IMR-90 (cell line): ENCODE results near the gene QSOX2. TPM values are rescaled to one million over a fixed set of nuclear protein-coding genes. Genes with fewer than 3 reads are reported as not detected.

ENCODE experiments used
- ATAC-seq: fragments of 200-7000 bp; cut with Tn5 transposase; 2 replicates; pipeline ENCODE4 v1.9.1; 2020; ENCODE audit warnings: low read depth, mild to moderate bottlenecking, moderate library complexity
- BruUV-seq: library from RNA; stranded (reverse); fragments of 400-500 nt; replicated peaks from 2 replicates; lab custom pipeline; 2021; lab: Mats Ljungman, UMichigan
- CTCF ChIA-PET: fragments of 300-600 bp; formaldehyde crosslinking; extraction: SDS; loops from one replicate; lab custom pipeline; 2021; ENCODE audit warnings: antibody characterized with exemption; lab: Yijun Ruan, JAX
- POLR2A ChIA-PET: fragments of 300-600 bp; sonication (Branson Sonifier 250); formaldehyde crosslinking; loops from one replicate; lab custom pipeline; 2022; ENCODE audit warnings: antibody characterized with exemption; ENCODE audit not compliant: unreplicated experiment; lab: Charles Lee
- DNase-seq: peaks from one replicate; pipeline ENCODE4 v3.0.0; 2013
- H2AFZ ChIP-seq: replicated peaks from 2 replicates; pipeline ENCODE3; 2013; ENCODE audit warnings: low read length, mild to moderate bottlenecking; ENCODE audit not compliant: poor library complexity
- H2AK5ac ChIP-seq: 2 replicates; pipeline ENCODE4 v1.6.1; 2013; ENCODE audit warnings: low read depth, low read length, inconsistent platforms
- H2AK9ac ChIP-seq: replicated peaks from 2 replicates; pipeline ENCODE3; 2013; ENCODE audit warnings: mild to moderate bottlenecking, low read depth, low read length, moderate library complexity; ENCODE audit not compliant: poor library complexity
- H2BK120ac ChIP-seq: 2 replicates; pipeline ENCODE4 v1.6.1; 2013; ENCODE audit warnings: low read depth, low read length, inconsistent platforms
- H2BK15ac ChIP-seq: 3 replicates; pipeline ENCODE4 v1.6.1; 2013; ENCODE audit warnings: low read depth, low read length, inconsistent platforms
- H2BK20ac ChIP-seq: 2 replicates; pipeline ENCODE4 v1.6.1; 2013; ENCODE audit warnings: low read depth, mild to moderate bottlenecking, inconsistent platforms, low read length, moderate library complexity
- H2BK5ac ChIP-seq: 2 replicates; pipeline ENCODE4 v1.6.1; 2013; ENCODE audit warnings: mild to moderate bottlenecking, low read depth, low read length, inconsistent platforms; ENCODE audit not compliant: poor library complexity, severe bottlenecking
- H3K14ac ChIP-seq: replicated peaks from 2 replicates; pipeline ENCODE4 v1.6.1; 2013; ENCODE audit warnings: low read depth, low read length, inconsistent platforms
- H3K18ac ChIP-seq: 2 replicates; pipeline ENCODE4 v1.6.1; 2013; ENCODE audit warnings: low read depth, low read length, control low read depth
- H3K23ac ChIP-seq: 2 replicates; pipeline ENCODE4 v1.6.1; 2013; ENCODE audit warnings: low read depth, low read length, inconsistent platforms
- H3K27ac ChIP-seq: 2 replicates; pipeline ENCODE4 v1.5.1; 2013; ENCODE audit warnings: mild to moderate bottlenecking, control low read depth, low read length; ENCODE audit not compliant: insufficient read depth
- H3K27me3 ChIP-seq: 2 replicates; pipeline ENCODE4 v1.6.1; 2013; ENCODE audit warnings: low read length; ENCODE audit not compliant: control insufficient read depth, insufficient read depth
- H3K36me3 ChIP-seq: 2 replicates; pipeline ENCODE4 v1.6.1; 2013; ENCODE audit warnings: low read length, mixed read lengths; ENCODE audit not compliant: control insufficient read depth, insufficient read depth
- H3K4ac ChIP-seq: 2 replicates; pipeline ENCODE4 v1.6.1; 2013; ENCODE audit warnings: low read depth, low read length, inconsistent platforms
- H3K4me1 ChIP-seq: 2 replicates; pipeline ENCODE4 v1.6.1; 2013; ENCODE audit warnings: low read length, mixed read lengths; ENCODE audit not compliant: control insufficient read depth, insufficient read depth
- H3K4me2 ChIP-seq: 2 replicates; pipeline ENCODE4 v1.6.1; 2013; ENCODE audit warnings: low read depth, mild to moderate bottlenecking, control low read depth, low read length, moderate library complexity
- H3K4me3 ChIP-seq: 2 replicates; pipeline ENCODE4 v1.5.1; 2013; ENCODE audit warnings: low read depth, mild to moderate bottlenecking, control low read depth, low read length, moderate library complexity; ENCODE audit not compliant: insufficient read depth
- H3K56ac ChIP-seq: 2 replicates; pipeline ENCODE4 v1.6.1; 2013; ENCODE audit warnings: low read length, inconsistent platforms; ENCODE audit not compliant: insufficient read depth; ENCODE audit errors: extremely low read depth
- H3K79me1 ChIP-seq, 2 experiments: 2 replicates each; pipeline ENCODE4 v1.6.1; 2013; ENCODE audit warnings: low read length in 2 of 2, inconsistent platforms in 1 of 2, low read depth in 1 of 2
- H3K9ac ChIP-seq: 2 replicates; pipeline ENCODE4 v1.6.1; 2013; ENCODE audit warnings: low read depth, low read length, control low read depth
- H3K9me1 ChIP-seq: 2 replicates; pipeline ENCODE4 v1.6.1; 2013; ENCODE audit warnings: low read length, inconsistent platforms; ENCODE audit not compliant: insufficient read depth
- H3K9me3 ChIP-seq: 2 replicates; pipeline ENCODE4 v1.6.1; 2013; ENCODE audit warnings: low read length; ENCODE audit not compliant: control insufficient read depth, insufficient read depth
- H4K20me1 ChIP-seq: 2 replicates; pipeline ENCODE4 v1.6.1; 2013; ENCODE audit warnings: low read length, inconsistent platforms; ENCODE audit not compliant: insufficient read depth
- H4K5ac ChIP-seq: 2 replicates; pipeline ENCODE4 v1.6.1; 2013; ENCODE audit warnings: mild to moderate bottlenecking, low read depth, low read length, control low read depth
- H4K8ac ChIP-seq, 2 experiments: 2 replicates each; pipeline ENCODE4 v1.6.1; 2013; ENCODE audit warnings: low read depth in 2 of 2, low read length in 2 of 2, control low read depth in 1 of 2, inconsistent platforms in 1 of 2
- H4K91ac ChIP-seq: 2 replicates; pipeline ENCODE4 v1.6.1; 2013; ENCODE audit warnings: low read depth, low read length, inconsistent platforms; ENCODE audit not compliant: insufficient read depth
- BHLHE40 ChIP-seq: fragments of 150-350 bp; IDR thresholded peaks from 2 replicates; pipeline ENCODE4 v1.6.1; 2016; ENCODE audit warnings: mild to moderate bottlenecking, low read depth, low read length
- FOS ChIP-seq: fragments of 150-350 bp; IDR thresholded peaks from 2 replicates; pipeline ENCODE4 v1.6.1; 2016; ENCODE audit warnings: low read depth, low read length
- MAZ ChIP-seq: IDR thresholded peaks from 2 replicates; pipeline ENCODE4 v1.6.1; 2012; ENCODE audit warnings: low read depth, mild to moderate bottlenecking, low read length, improper control_type of control experiment, moderate library complexity, borderline replicate concordance
- MXI1 ChIP-seq: IDR thresholded peaks from 2 replicates; pipeline ENCODE4 v1.6.1; 2012; ENCODE audit warnings: low read depth, mild to moderate bottlenecking, low read length, moderate library complexity, borderline replicate concordance
- NFE2L2 ChIP-seq: fragments of 150-350 bp; IDR thresholded peaks from 2 replicates; pipeline ENCODE4 v1.6.1; 2016; ENCODE audit warnings: low read depth, mild to moderate bottlenecking, low read length
- RFX5 ChIP-seq: IDR thresholded peaks from 2 replicates; pipeline ENCODE4 v1.8.0; 2012; ENCODE audit warnings: low read depth, mild to moderate bottlenecking, low read length, moderate library complexity
- USF2 ChIP-seq: fragments of 150-350 bp; IDR thresholded peaks from 2 replicates; pipeline ENCODE4 v1.6.1; 2017; ENCODE audit warnings: mild to moderate bottlenecking, antibody characterized with exemption, low read length, low read depth
- WGBS, 2 experiments: methylation state at CpG; one replicate each; pipeline versions ENCODE4 v1.1.5 to v1.1.7; 2013; ENCODE audit warnings: missing lambda C conversion rate in 2 of 2; ENCODE audit not compliant: insufficient read length in 1 of 2; ENCODE audit errors: extremely low coverage in 2 of 2; 5-methylcytosine and 5-hydroxymethylcytosine counted together
- dilution Hi-C: fragments of 300-500 bp; cut with HindIII; formaldehyde crosslinking; loops from one replicate; pipeline ENCODE4 v1.14.3; 2018; ENCODE audit warnings: low sequenced_read_pairs; ENCODE audit not compliant: unreplicated experiment
- in situ Hi-C: fragments of 300-500 bp; cut with MboI; formaldehyde crosslinking; loops from 3 replicates; pipeline ENCODE4 v1.14.3; 2019; ENCODE audit warnings: low sequenced_read_pairs, inconsistent platforms, mixed read lengths
- intact Hi-C: fragments of 100-400 bp; cut with micrococcal nuclease; formaldehyde crosslinking; loops from 2 replicates; pipeline ENCODE4 v1.10.0; 2022
- polyA plus RNA-seq, 3 experiments: library from polyadenylated mRNA; depleted of rRNA; stranded (reverse); fragments of >200 nt; gene quantifications; 2 replicates each; pipeline ENCODE4 v1.2.3, GENCODE V29; 2012; ENCODE audit warnings: low replicate concordance in 1 of 3
- total RNA-seq: library from RNA; depleted of rRNA; stranded (reverse); fragments of >200 nt; gene quantifications from 2 replicates; pipeline ENCODE4 v1.2.3, GENCODE V29; 2012
- TF ChIP-seq, protein P1 (sequence below): conservative IDR thresholded peaks from 2 replicates; pipeline ENCODE4 v1.5.1; 2012; ENCODE audit warnings: mild to moderate bottlenecking, low read depth, low read length, improper control_type of control experiment

Gene QSOX2
- total and polyA plus RNA-seq, 2 of the 4 experiments (the other 2 are of a cell fraction): 5.9 to 12.9 TPM

- in situ Hi-C loops: loop anchor here (10.0 kb wide), 1 partner anchor 114 kb away; no protein-coding TSS in a partner anchor
- POLR2A ChIA-PET: no interaction called here
- no peaks in the 10 kb centered on the region for H3K9me3 ChIP-seq
These were observed 85.2 kb downstream of the QSOX2 start for GRCh38 chr9:136160381-136160841.

More at GRCh38 chr9:136160381-136160841, 85.2 kb downstream of the QSOX2 start:
- no peak overlapping the region for H3K9ac ChIP-seq
- no peaks in the 10 kb centered on the region for H4K20me1 ChIP-seq
- no peak overlapping the region for H3K4me3 ChIP-seq
- H2BK20ac ChIP-seq: no peak overlapping the region
- no peak overlapping the region for H2BK120ac ChIP-seq
- intact Hi-C loops: no loop called here
- DNase-seq (no peak), ATAC-seq (no peak)
- peak overlapping the region; percentile 51 for H2AFZ ChIP-seq
- no peaks in the 10 kb centered on the region for H3K9me1 ChIP-seq
- WGBS, 2 experiments: 33% methylated on average over 3 of the region's 12 CpGs; no CpG with 5 or more reads in 1 of the 2 experiments
- CTCF ChIA-PET: no interaction called here
- H2BK15ac ChIP-seq: no peak overlapping the region
- no peak overlapping the region for H2AK9ac ChIP-seq
- H3K36me3 ChIP-seq: no peaks in the 10 kb centered on the region
- no peak overlapping the region for H3K18ac ChIP-seq
- no TSS peak for BruUV-seq
- no peak overlapping the region for H3K14ac ChIP-seq
- H3K4me2 ChIP-seq: no peak overlapping the region
- no peak overlapping the region for H3K56ac ChIP-seq
- no peak overlapping the region for H4K5ac ChIP-seq
- H3K27ac ChIP-seq: no peak overlapping the region
- no peak overlapping the region for H4K8ac ChIP-seq
- dilution Hi-C loops: no loop called here
- H3K4ac ChIP-seq: no peak overlapping the region
- H3K27me3 ChIP-seq: peaks cover 65% of the 10 kb centered on the region
- no peaks in the 10 kb centered on the region for H3K4me1 ChIP-seq
- no peak overlapping the region for H2BK5ac ChIP-seq
- H2AK5ac ChIP-seq: no peak overlapping the region
- no peaks in the 10 kb centered on the region for H3K79me1 ChIP-seq
- H3K23ac ChIP-seq: no peak overlapping the region
- TF ChIP-seq RFX5 (no peak), FOS (no peak), NFE2L2 (no peak), MAZ (no peak), MXI1 (no peak), BHLHE40 (no peak), USF2 (no peak)
- TF ChIP-seq, protein P1, sequence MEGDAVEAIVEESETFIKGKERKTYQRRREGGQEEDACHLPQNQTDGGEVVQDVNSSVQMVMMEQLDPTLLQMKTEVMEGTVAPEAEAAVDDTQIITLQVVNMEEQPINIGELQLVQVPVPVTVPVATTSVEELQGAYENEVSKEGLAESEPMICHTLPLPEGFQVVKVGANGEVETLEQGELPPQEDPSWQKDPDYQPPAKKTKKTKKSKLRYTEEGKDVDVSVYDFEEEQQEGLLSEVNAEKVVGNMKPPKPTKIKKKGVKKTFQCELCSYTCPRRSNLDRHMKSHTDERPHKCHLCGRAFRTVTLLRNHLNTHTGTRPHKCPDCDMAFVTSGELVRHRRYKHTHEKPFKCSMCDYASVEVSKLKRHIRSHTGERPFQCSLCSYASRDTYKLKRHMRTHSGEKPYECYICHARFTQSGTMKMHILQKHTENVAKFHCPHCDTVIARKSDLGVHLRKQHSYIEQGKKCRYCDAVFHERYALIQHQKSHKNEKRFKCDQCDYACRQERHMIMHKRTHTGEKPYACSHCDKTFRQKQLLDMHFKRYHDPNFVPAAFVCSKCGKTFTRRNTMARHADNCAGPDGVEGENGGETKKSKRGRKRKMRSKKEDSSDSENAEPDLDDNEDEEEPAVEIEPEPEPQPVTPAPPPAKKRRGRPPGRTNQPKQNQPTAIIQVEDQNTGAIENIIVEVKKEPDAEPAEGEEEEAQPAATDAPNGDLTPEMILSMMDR: no peak
- H4K91ac ChIP-seq: no peak overlapping the region
